HG02642 (cell line): Measurements from ENCODE around the gene DTWD1.
"Not testable (repeated sequence)": the region's sequence is repeated elsewhere in the genome, so short reads cannot be mapped to it uniquely, and the experiment has no call there.

Source experiments
- ATAC-seq: cut with Tn5 transposase; IDR thresholded peaks from one replicate; pipeline ENCODE4 v1.9.1; 2021; ENCODE audit warnings: mild to moderate bottlenecking; ENCODE audit not compliant: unreplicated experiment, poor library complexity

The DTWD1 gene

GRCh38 chr15:49645277-49645676, 24.4 kb downstream of the DTWD1 start:
- ATAC-seq, result no peak

- ATAC-seq, result no peak
These were observed 25.1 kb downstream of the DTWD1 start for GRCh38 chr15:49645941-49646340.

DNA sequence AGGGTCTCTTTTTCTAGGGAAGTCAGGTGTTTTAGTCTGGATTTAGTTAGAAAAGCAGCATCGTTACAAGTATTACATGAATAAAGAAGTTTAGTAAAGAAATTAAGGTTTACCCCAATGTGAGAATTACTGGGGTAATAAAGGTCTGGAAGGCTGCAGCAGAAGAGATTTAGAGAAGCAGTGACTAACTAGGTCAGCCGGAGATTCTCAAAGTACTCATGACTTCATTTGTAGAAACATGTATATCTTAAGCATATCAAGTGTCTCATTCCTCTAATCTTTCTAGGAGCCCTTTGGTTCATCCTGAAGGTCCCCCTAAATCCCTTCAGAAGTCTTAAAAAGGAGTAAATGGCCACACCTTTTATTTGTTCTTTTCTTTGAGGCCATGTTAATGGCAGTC, 26.0 kb downstream of the DTWD1 start:
- ATAC-seq, result no peak

DNA sequence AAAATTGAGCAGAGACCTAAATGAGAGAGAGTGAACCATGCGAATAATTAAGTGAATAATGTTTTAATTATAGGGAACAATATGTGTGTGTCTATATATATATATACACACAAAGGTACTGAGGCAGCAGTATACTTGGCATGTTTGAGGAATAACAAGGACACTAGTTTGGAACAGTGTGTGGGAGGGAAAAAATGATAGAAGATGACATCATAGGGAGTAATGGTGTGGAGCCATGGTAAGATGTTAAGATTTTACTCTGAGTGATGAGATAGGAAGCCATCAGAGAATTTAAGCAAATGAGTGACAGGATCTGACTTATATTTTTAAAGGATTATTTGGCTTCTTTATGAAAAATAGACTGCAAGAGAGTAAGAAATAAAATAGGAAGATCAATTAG, 29.1 kb downstream of the DTWD1 start:
- no peak for ATAC-seq

DNA sequence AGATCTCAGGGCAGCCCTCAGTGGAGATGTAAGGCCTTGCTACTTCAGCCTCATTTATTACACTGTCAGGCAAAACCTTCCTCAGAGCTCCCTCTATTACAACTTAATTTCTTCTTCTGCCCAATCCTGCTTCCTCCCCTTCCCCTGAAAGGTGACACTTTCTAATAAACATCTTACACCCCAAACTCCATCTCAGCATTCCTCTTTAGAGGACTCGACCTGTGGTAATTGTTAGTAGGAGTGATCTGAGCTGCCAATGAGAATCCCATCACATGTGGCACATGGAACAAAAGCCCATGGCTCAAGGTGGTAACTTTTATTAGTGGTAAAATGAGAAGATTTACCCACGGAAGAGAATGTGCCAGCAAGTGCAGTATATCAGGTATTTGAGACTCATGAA, 29.8 kb downstream of the DTWD1 start:
- no peak for ATAC-seq

DNA sequence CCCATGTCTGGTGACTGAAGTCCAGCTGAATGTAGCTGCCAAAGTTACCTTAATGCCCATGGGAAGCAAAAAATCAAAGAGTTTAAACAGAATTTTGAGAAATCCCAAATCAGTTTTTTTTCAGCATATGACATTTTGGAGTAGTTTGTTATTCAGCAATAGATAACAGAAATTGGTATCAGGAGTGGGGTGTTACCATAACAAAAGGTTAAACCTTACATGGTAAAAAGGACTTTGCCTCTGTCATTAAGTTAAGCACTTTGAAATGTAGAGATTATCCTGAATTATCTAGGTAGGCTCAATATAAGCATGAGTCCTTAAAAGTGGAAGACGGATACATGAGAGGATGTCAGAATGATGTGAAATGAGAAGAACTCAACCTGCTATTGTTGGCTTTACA, 32.1 kb downstream of the DTWD1 start:
- no peak for ATAC-seq

- ATAC-seq, result no peak
These were observed 35.9 kb downstream of the DTWD1 start for GRCh38 chr15:49656734-49657133.

DNA sequence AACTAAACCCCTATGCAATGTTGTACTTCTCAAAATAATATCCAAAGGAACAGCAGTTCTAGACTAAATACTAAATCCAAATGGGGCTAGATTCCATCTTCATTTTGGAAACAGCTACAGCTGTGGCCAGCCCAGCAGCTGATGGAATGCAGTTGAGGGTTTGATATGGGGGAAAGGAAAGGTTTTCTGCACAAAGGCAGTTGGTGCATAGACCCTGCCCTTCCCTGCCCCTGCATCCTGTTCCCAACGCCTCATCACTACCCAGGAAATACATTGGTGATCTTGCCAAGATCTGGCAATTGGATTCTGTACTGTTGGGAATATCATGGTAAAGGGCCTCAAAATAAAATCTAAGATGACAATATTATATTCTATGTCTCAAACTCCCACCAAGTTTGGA, 43.9 kb downstream of the DTWD1 start:
- no peak for ATAC-seq

- not testable (repeated sequence) for ATAC-seq
These were observed 45.6 kb downstream of the DTWD1 start for GRCh38 chr15:49666486-49666885.

GRCh38 chr15:49669288-49669687, 48.4 kb downstream of the DTWD1 start:
- ATAC-seq, result no peak

GRCh38 chr15:49673861-49674260, 53.0 kb downstream of the DTWD1 start:
- ATAC-seq, result no peak

DNA sequence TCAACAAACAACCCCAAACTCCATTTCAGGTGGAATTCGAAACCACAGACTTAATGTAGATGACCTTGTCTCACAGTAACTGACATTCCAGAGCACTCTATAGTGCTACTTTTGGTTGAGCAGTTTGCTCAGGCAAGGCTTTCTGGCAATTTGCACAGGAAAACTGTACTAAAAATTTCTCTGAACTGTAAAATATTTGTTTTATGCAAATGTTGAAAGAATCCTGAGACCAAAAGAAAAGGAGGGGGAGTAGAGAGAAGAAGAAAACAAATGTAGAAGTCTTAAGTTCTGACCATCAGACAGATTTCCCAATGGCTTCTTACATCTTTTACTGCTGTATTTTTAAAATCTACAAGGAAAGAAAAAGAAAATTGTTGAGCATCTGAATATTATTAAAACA, 53.5 kb downstream of the DTWD1 start:
- no peak for ATAC-seq

- no peak for ATAC-seq
These were observed 54.2 kb downstream of the DTWD1 start for GRCh38 chr15:49675041-49675440.

- no peak for ATAC-seq
These were observed 57.8 kb downstream of the DTWD1 start for GRCh38 chr15:49678655-49679054.

- no peak for ATAC-seq
These were observed 65.8 kb downstream of the DTWD1 start for GRCh38 chr15:49686599-49686998.

DNA sequence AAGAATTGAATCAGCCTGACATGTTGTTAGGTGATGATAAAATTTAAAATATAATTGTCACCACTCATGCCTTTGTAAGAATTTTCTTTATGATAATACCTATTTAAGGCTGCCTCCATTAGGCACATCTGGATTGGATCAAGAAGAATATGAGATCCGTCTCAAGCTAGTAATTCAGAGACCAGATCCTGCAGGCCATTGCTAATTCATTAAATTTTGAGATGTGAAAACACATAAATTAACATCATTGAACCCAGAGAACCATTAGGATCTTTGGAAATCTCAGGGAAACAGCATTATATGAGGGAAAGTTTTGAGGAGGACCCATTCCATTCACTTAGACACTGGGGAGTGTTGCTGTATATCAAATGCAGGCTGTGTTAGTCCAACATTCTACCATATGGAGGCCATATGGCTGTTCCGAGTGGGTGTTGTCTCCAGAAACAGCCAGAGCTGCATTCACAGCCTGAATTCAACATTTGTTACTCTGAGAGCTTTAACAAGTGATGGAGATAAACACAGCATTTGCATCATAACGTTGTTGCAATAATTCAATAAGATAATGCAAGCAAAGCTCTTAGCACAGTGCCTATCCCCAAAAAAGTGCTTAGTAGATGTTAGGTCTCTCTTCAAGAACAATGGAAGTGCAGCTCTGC, 67.4 kb downstream of the DTWD1 start:
- ATAC-seq, result no peak

DNA sequence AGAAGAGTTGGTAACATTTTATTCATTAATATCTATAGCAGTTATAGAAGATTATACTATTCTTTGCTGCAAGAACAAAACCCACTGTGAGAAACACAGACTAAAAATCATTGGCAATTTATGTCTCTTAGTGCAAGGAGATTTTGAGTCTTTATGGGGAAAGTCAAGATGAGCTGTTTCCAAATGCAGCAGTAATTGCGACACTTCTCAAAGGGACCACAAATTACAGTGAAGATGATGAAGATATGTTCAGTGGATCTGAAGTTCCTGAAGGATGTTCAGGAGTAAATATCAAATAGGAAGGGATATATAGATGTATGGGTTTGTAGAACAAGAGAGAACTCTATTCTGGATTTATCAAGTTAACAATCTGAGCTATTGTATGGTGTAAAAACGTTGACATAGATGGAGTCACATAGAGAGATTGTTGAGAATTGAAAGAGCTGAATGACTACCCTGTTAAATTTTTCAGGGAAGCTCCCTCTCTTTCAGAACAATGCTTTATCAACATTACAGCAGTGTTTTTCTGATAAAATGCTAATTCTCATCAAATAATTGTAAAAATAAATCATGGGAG, 71.8 kb downstream of the DTWD1 start:
- ATAC-seq, result no peak

DNA sequence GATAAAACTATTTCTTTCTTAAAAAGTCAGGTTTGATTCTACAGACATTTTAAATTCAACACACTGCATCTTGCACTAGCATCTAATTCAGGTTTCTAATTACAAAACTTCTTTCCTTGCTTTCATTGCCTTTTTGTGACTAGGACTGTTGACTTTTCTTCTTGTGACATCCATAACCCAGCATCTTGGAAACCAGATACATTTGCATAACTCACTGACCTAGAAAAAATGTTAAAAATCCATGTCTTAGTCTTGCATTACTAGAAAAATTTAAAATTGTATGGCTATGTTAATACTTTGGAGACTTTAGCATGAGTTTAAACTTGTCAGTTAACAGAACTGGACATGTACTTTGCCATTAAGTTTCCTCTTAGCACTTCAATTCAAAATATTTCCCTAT, 72.7 kb downstream of the DTWD1 start:
- ATAC-seq, result no peak

GRCh38 chr15:49696433-49696832, 75.6 kb downstream of the DTWD1 start:
- ATAC-seq, result no peak

DNA sequence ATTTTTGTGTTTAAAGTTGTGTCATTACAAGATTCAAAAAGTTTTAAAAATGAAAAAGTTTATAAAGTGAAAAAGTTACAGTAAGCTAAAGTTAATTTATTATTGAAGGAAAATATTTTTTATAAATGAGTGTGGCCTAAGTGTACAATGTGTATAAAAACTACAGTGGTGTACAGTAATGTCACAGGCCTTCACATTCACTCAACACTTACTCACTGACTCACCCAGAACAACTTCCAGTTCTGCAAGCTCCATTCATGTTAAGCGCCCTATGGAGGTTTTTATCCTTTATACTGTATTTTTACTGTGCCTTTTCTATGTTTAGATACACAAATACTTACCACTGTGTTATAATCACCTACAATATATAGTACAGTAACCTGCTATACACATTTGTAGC, 76.3 kb downstream of the DTWD1 start:
- no peak for ATAC-seq

DNA sequence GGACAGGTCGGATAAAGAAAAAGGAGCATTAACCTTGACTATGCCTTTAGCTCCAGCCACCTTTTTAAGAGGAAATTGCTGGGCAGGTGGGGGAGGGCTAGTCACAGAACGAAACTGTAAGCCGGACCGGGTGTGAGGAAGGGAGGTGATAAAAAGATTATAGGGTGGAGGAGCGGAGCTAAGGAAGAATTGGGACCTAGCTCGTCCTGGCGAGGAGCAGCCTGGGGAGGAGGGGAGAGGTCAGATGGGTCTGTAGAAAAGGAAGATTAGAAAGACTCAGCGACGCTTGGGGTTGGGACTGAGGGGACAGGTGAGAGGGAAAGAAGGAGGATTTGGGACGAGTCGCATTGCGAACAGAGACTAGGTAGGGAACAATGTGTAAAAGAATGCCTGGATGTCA, 82.1 kb downstream of the DTWD1 start:
- not testable (repeated sequence) for ATAC-seq
